ENCODE data around the gene BDKRB1. TPM values are rescaled to one million over a fixed set of nuclear protein-coding genes. Genes with fewer than 3 reads are reported as not detected.

The BDKRB1 gene
- total and polyA plus RNA-seq, 5 experiments from 2014 or later = not detected

DNA sequence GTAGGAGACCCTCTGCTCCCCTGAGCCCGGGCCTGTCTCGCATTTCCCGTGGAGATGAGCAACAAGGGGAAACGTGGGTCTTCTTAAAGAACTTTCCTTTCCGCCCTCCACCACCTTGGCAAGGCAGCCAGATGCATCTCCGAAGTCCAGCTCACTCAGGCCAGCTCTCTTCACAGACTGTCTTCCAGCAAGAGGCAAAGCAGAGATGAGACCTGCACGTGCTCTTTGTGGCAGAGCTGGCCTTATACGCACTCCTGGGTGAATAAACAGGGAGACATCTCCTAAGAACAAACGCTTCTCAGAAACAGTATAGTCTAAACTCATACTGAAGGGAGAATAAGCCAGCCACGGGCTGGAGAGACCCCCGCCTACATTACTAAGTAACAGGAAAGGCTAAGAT lies 1.3 kb upstream of the BDKRB1 start:
- peaks cover 15 to 77% (median 43%) of the 10 kb centered on the region in 5 donors for H3K27me3 Mint-ChIP-seq
- H3K4me1 Mint-ChIP-seq = no peaks in the 10 kb centered on the region
- no peaks in the 10 kb centered on the region for H3K36me3 Mint-ChIP-seq
- H3K4me3 Mint-ChIP-seq = no peak overlapping the region
- no peak for ATAC-seq
- H3K27ac Mint-ChIP-seq = no peak overlapping the region
- no peaks in the 10 kb centered on the region for H3K9me3 Mint-ChIP-seq
- POLR2A ChIA-PET = no interaction called here
- peak in 1 of 10 donors; percentile 28 for DNase-seq

DNA sequence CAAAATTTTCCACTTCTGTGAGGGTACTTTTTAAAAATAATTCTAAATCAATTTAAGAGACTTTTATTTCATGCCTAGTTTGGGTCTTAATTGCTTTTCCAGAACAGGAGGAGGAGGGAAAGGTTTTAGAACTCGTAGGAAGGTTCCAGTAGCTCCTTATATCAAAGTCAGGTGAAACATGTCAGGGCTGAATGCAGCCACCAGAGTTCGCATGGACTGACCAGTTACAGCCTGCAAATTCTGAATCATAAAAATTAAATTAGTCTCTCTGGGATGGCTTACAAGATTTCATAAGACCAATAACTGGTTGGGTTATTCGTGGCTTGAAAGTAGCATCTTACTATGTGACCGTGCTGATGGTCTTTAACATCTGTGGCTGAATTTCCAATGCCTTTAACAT lies 397 bp downstream of the BDKRB1 start:
- no peaks in the 10 kb centered on the region for H3K9me3 Mint-ChIP-seq
- H3K4me3 Mint-ChIP-seq = no peak overlapping the region
- no peak overlapping the region for H3K27ac Mint-ChIP-seq
- ATAC-seq (no peak), DNase-seq (no peak)
- H3K27me3 Mint-ChIP-seq = peaks cover 18 to 71% (median 44%) of the 10 kb centered on the region in 5 donors
- H3K4me1 Mint-ChIP-seq = no peaks in the 10 kb centered on the region
- POLR2A ChIA-PET = no interaction called here
- no peaks in the 10 kb centered on the region for H3K36me3 Mint-ChIP-seq

DNA sequence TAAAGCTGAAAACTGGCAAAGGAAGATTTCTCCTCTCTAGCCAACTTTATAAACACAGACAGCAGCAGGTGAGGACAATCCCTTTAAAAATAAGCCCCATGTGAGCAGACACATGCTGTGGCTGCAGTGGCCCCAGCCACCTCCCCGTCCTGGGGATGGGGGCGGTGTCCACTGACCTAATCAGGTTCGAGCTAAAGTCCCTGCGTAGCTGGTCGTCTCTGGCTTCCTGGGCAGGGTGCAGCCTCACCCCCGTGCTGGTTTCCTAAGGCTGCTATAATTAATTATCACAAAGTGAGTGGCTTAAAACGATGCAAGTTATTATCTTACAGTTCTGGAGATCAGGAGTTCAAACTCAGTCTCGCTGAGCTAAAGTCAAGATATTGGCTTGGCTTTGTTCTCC lies 1.0 kb downstream of the BDKRB1 start:
- Mint-ChIP-seq H3K36me3 (no peaks in the 10 kb centered on the region), H3K27me3 (peaks cover 15 to 67% (median 38%) of the 10 kb centered on the region in 5 donors), H3K9me3 (no peaks in the 10 kb centered on the region), H3K4me1 (no peaks in the 10 kb centered on the region), H3K27ac (no peak overlapping the region), H3K4me3 (no peak overlapping the region)
- POLR2A ChIA-PET = no interaction called here
- ATAC-seq (no peak), DNase-seq (no peak)

DNA sequence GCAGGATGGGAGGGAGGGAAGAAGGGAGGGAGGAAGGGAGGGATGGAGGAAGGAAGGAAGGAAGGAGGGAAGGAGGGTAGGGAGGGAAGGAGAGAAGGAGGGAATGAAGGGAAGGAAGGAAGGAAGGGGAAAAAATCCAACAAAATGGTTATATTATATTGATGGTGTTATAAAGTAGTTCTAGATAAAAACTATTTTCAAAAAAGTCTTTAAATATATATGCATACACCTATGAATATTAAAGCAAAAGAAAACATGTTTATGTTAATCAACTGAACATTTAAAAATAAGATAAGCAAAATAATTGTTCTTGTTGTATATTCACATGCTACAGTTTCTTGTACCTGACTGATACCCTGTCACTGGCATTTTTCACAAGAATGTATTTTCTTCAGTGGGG lies 1.9 kb downstream of the BDKRB1 start:
- no peaks in the 10 kb centered on the region for H3K36me3 Mint-ChIP-seq
- ATAC-seq (no peak), DNase-seq (no peak)
- H3K9me3 Mint-ChIP-seq = no peaks in the 10 kb centered on the region
- H3K4me1 Mint-ChIP-seq = no peaks in the 10 kb centered on the region
- no peak overlapping the region for H3K27ac Mint-ChIP-seq
- peaks cover 15 to 58% (median 33%) of the 10 kb centered on the region in 5 donors for H3K27me3 Mint-ChIP-seq
- POLR2A ChIA-PET = no interaction called here
- no peak overlapping the region for H3K4me3 Mint-ChIP-seq

DNA sequence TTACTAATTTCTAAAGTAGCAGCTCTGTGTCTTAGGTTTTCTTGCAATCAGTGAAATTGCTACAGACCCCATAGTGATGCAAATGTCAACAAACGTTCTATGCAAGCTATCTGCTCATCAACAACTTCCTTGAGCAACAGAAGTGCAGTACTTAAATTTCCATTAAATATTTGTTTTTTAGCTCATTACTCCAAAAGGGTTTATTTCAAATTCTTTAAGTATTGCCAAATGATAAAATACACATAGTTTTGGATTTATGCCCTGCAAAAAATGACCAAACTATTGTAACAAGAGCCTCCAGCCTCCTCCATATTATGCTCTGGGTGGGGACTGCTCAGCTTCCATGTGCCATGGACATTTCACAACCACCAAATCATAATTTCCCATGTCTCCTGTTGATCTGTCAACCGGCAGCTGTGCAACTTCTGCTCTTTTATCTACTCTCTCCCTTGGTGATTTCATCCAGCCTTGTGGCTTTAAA lies 4.4 kb downstream of the BDKRB1 start:
- Mint-ChIP-seq H3K36me3 (no peaks in the 10 kb centered on the region), H3K9me3 (no peaks in the 10 kb centered on the region), H3K27me3 (peaks cover 10 to 35% (median 21%) of the 10 kb centered on the region in 5 donors), H3K4me3 (no peak overlapping the region), H3K4me1 (no peaks in the 10 kb centered on the region), H3K27ac (no peak overlapping the region)
- DNase-seq (no peak), ATAC-seq (no peak)
- POLR2A ChIA-PET = interaction anchor here (0.7 kb wide), 1 partner anchor 21 kb away, joined by 3 read pairs; no protein-coding TSS in a partner anchor

DNA sequence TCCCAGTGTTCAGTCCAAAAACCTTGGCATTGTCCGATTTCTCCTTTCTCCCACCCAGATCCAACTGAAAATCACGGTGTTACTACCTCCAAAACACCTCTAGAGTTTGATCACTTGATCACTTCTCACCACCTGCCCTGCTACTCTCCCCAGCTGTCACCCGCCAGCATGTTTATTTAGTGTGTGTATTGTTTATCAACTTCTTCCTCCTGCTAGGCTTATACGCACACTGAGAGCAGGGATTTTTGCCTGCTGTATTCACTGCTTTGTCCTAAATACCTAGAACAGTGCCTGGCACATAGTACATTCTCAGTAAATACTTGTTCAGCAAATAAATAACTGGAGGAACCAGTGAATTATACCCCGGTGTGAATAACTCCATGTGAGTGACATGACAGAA lies 5.0 kb downstream of the BDKRB1 start:
- H3K4me1 Mint-ChIP-seq = no peaks in the 10 kb centered on the region
- no peaks in the 10 kb centered on the region for H3K9me3 Mint-ChIP-seq

DNA sequence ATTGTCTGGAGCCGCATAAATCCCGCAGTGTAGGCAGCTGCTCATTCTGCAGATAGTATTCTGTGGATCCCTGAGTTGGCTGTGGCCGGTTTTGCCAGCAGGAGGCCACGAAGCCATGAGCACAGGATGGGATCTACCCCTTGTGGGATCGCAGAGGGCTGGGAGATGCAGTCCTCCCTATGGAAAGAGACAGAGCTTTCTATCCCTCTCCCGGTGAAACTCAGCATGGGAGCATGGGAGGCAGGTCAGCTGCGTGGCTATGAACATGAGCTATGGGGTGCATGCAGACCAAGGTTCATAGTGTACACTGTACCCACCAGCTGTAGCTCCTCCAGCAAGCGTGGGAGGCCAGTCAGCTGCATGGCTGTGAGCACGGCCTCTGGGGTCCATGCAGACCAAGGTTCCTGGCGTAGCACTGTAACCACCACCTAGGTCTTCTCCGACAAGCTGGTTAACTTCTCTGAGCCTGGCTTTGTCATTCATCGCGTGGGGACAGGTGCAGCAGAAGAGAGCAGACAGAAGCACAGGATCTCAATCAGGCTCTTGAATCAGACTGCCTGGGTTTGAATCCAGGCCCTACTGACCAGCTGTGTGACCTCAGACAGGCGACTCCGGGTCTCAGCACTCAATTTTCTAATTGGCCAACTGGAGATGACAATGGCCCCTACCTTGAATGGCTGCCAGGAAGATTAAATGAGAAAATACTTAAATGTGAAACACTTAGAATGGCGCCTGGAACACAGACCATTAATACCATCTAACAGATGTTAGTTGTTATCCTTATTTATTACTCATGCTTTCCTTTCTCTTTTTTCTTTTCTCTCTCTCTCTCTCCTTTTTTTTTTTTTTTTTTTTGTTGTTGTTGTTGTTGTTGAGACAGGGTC lies 6.0 kb downstream of the BDKRB1 start:
- Mint-ChIP-seq H3K36me3 (no peaks in the 10 kb centered on the region), H3K4me1 (no peaks in the 10 kb centered on the region), H3K27me3 (peaks cover 9 to 38% (median 25%) of the 10 kb centered on the region in 5 donors), H3K27ac (peak overlapping the region in 1 of 10 donors; percentile 10), H3K4me3 (no peak overlapping the region), H3K9me3 (no peaks in the 10 kb centered on the region)
- POLR2A ChIA-PET = no interaction called here
- DNase-seq (no peak), ATAC-seq (no peak)

More for the DNA sequence above, 5.0 kb downstream of the BDKRB1 start:
- ATAC-seq (no peak), DNase-seq (no peak)
- Mint-ChIP-seq H3K27ac (no peak overlapping the region), H3K36me3 (no peaks in the 10 kb centered on the region), H3K4me3 (no peak overlapping the region), H3K27me3 (peaks cover 10 to 37% (median 21%) of the 10 kb centered on the region in 5 donors)
- POLR2A ChIA-PET = no interaction called here

DNA sequence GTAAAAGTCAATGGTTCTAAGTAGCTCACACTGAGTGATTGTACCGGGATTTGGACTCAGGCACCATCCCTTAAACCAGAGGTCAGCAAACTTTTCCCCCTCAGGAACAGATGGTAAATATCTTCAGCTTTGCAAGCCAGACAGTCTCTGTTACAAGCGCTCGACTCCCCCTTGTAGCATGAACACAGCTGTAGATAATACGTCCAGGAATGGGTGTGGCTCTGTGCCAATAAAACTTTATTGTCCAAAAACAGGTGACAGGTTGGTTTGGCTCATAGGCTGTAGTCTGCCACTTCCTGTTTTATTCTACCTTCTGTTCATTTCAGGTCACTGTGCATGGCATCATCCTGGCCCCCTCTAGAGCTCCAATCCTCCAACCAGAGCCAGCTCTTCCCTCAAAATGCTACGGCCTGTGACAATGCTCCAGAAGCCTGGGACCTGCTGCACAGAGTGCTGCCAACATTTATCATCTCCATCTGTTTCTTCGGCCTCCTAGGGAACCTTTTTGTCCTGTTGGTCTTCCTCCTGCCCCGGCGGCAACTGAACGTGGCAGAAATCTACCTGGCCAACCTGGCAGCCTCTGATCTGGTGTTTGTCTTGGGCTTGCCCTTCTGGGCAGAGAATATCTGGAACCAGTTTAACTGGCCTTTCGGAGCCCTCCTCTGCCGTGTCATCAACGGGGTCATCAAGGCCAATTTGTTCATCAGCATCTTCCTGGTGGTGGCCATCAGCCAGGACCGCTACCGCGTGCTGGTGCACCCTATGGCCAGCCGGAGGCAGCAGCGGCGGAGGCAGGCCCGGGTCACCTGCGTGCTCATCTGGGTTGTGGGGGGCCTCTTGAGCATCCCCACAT lies 7.6 kb downstream of the BDKRB1 start:
- Mint-ChIP-seq H3K27ac (peak overlapping the region in 1 of 10 donors; percentile 26), H3K36me3 (peaks cover 0 to 2% (median 0%) of the 10 kb centered on the region in 3 donors), H3K4me3 (no peak overlapping the region), H3K27me3 (peaks cover 5 to 33% (median 19%) of the 10 kb centered on the region in 5 donors), H3K4me1 (no peaks in the 10 kb centered on the region), H3K9me3 (no peaks in the 10 kb centered on the region)
- ATAC-seq (no peak), DNase-seq (no peak)
- POLR2A ChIA-PET = no interaction called here

DNA sequence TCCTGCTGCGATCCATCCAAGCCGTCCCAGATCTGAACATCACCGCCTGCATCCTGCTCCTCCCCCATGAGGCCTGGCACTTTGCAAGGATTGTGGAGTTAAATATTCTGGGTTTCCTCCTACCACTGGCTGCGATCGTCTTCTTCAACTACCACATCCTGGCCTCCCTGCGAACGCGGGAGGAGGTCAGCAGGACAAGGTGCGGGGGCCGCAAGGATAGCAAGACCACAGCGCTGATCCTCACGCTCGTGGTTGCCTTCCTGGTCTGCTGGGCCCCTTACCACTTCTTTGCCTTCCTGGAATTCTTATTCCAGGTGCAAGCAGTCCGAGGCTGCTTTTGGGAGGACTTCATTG lies 8.2 kb downstream of the BDKRB1 start:
- H3K4me1 Mint-ChIP-seq = no peaks in the 10 kb centered on the region
- no peak for ATAC-seq
- H3K27ac Mint-ChIP-seq = peak overlapping the region in 1 of 10 donors; percentile 26
- H3K36me3 Mint-ChIP-seq = peaks cover 0 to 2% (median 0%) of the 10 kb centered on the region in 3 donors
- no peak for DNase-seq
- POLR2A ChIA-PET = no interaction called here
- no peak overlapping the region for H3K4me3 Mint-ChIP-seq
- no peaks in the 10 kb centered on the region for H3K9me3 Mint-ChIP-seq
- H3K27me3 Mint-ChIP-seq = peaks cover 5 to 33% (median 18%) of the 10 kb centered on the region in 5 donors

DNA sequence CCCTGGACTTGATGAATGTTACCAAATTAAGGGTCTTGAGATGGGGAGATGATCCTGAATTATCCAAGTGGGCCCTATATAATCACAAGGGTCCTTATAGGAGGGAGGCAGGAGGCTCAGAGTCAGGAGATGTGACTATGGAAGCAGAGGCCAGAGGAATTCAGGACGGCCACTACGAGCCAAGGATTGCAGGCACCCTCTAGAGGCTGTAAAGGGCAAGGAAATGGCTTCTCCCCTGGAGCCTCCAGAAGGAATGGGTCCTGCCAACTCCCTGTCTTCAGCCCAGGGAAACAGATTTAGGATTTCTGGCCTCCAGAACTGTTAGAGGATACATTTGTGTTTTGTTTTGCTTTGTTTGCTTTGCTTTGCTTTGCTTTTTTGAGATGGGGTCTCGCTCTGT lies 8.8 kb downstream of the BDKRB1 start:
- Mint-ChIP-seq H3K27ac (no peak overlapping the region), H3K4me1 (no peaks in the 10 kb centered on the region), H3K9me3 (no peaks in the 10 kb centered on the region), H3K4me3 (no peak overlapping the region), H3K27me3 (peaks cover 5 to 33% (median 20%) of the 10 kb centered on the region in 5 donors), H3K36me3 (peaks cover 0 to 2% (median 0%) of the 10 kb centered on the region in 3 donors)
- POLR2A ChIA-PET = no interaction called here
- ATAC-seq (no peak), DNase-seq (no peak)

DNA sequence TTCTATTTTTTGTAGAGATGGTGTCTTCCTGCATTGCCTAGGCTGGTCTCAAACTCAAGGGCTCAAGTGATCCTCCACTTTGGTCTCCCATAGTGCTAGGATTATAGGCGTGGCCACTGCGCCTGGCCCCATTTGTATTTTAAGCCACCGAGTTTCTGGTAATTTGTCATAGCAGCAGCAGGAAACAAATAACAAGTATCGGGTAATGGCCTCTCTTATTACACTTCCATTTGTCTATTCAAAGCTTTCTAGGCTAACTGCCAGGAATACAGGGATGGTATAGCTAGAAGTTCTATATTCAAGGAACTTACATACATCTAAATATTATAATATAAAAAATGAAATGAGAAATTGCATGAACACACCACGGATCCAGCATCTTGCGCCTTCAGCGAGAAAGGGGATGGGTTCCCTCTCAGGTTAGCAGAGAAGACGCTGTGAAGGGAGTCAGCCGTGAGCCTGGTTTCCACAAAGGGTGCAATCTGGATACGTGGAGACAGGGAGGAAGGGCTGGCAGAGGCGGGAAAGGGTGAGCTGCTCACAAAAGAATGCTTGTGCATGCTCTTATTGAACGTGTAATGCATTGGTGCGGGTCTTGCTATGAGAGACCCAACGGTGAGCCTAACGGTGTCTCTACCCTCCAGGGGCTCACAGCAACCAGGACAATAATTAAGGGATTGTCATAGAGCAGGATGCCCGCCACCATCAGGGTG lies 9.5 kb downstream of the BDKRB1 start:
- no peaks in the 10 kb centered on the region for H3K9me3 Mint-ChIP-seq
- H3K27ac Mint-ChIP-seq = no peak overlapping the region
- POLR2A ChIA-PET = no interaction called here
- no peak overlapping the region for H3K4me3 Mint-ChIP-seq
- H3K4me1 Mint-ChIP-seq = no peaks in the 10 kb centered on the region
- ATAC-seq (no peak), DNase-seq (no peak)
- peaks cover 0 to 2% (median 2%) of the 10 kb centered on the region in 3 donors for H3K36me3 Mint-ChIP-seq
- H3K27me3 Mint-ChIP-seq = peaks cover 5 to 30% (median 20%) of the 10 kb centered on the region in 5 donors

DNA sequence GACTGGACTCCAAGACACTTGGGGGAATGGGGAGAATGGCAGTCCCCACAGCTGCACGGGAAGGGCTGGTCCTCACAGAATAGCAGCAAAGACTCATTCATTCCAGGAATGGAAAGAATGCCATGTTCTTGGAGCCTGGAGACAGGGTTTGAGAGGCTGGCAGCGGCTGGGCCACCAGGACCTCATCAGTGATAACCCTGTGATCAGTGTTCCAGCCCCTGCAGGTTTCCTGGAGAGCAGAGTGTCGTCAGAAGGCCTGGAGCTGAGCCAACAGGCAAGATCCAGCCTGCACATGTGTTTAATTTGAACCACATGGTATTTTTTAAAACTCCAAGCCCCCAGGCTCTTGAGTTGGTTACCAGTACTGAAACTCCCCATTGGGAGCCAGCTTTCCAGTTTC lies 11.3 kb downstream of the BDKRB1 start:
- H3K27me3 Mint-ChIP-seq = peaks cover 3 to 20% (median 17%) of the 10 kb centered on the region in 5 donors
- no peaks in the 10 kb centered on the region for H3K4me1 Mint-ChIP-seq
- ATAC-seq = no peak
- POLR2A ChIA-PET = no interaction called here
- H3K4me3 Mint-ChIP-seq = peak overlapping the region in 1 of 10 donors; percentile 14
- no peak overlapping the region for H3K27ac Mint-ChIP-seq
- peaks cover 0 to 11% (median 2%) of the 10 kb centered on the region in 3 donors for H3K36me3 Mint-ChIP-seq
- H3K9me3 Mint-ChIP-seq = peaks cover 0 to 8% (median 0%) of the 10 kb centered on the region in 9 donors
- DNase-seq = no peak

Measured in naive thymus-derived CD8-positive, alpha-beta T cell (primary cell).